Thyroid gland (tissue), 4 donors: ENCODE results near the gene CYP2A6. TPM values are rescaled to one million over a fixed set of nuclear protein-coding genes. Genes with fewer than 3 reads are reported as not detected.
"Not testable (repeated sequence)": the region's sequence is repeated elsewhere in the genome, so short reads cannot be mapped to it uniquely, and the experiment has no call there.

Source experiments
- DNase-seq, 2 donors: peaks; one replicate each; pipeline ENCODE4 v3.0.0-alpha.2; 2019
- H3K27ac ChIP-seq, 3 donors: fragments of 200-600 bp; sonication (generic); 1 replicate in 2 of 3; 2 replicates in 1 of 3; pipeline ENCODE4 v1.5.1; 2016 to 2019; ENCODE audit warnings: mild to moderate bottlenecking in 1 of 3, moderate library complexity in 1 of 3
- H3K27me3 ChIP-seq: fragments of 200-600 bp; sonication (generic); one replicate; pipeline ENCODE4 v1.5.1; 2019
- H3K36me3 ChIP-seq, 2 donors: fragments of 200-600 bp; sonication (generic); one replicate each; pipeline ENCODE4 v1.5.1; 2016 to 2019
- H3K4me1 ChIP-seq, 2 donors: fragments of 200-600 bp; sonication (generic); one replicate each; pipeline ENCODE4 v1.5.1; 2017 to 2019
- H3K4me3 ChIP-seq, 3 donors: fragments of 200-600 bp; sonication (generic); replicated peaks in 1 of 3; 1 replicate in 2 of 3; 2 replicates in 1 of 3; pipeline ENCODE4 v1.5.1; 2016; ENCODE audit warnings: mild to moderate bottlenecking in 1 of 3
- H3K9me3 ChIP-seq: fragments of 200-600 bp; sonication (generic); one replicate; pipeline ENCODE4 v1.5.1; 2017
- CTCF ChIP-seq, 6 experiments: fragments of 200-600 bp in 3 of 6; fragments of 450-650 bp in 3 of 6; sonication (generic) in 3 of 6; IDR thresholded peaks; one replicate each; pipeline ENCODE4 v1.5.1; 2016 to 2019; ENCODE audit warnings: antibody characterized with exemption in 6 of 6, mild to moderate bottlenecking in 2 of 6, inconsistent platforms in 1 of 6, moderate library complexity in 1 of 6
- POLR2A ChIP-seq, 2 donors: fragments of 450-650 bp; IDR thresholded peaks; one replicate each; pipeline ENCODE4 v1.6.1; 2017; ENCODE audit warnings: antibody characterized with exemption in 2 of 2, mild to moderate bottlenecking in 2 of 2, moderate library complexity in 1 of 2
- WGBS, 2 donors: methylation state at CpG; one replicate each; pipeline ENCODE4 v1.1.5; 2017; 5-methylcytosine and 5-hydroxymethylcytosine counted together
- intact Hi-C: fragments of 100-400 bp; cut with DNase I; formaldehyde crosslinking; loops from one replicate; pipeline ENCODE4 v1.15.1; 2023
- total RNA-seq, 4 donors: library from RNA; depleted of rRNA; stranded (reverse); fragments of >200 nt; gene quantifications; one replicate each; pipeline ENCODE4 v1.2.3, GENCODE V29; 2016

CYP2A6 gene
- total RNA-seq, 4 donors from 2014 or later = not detected

DNA sequence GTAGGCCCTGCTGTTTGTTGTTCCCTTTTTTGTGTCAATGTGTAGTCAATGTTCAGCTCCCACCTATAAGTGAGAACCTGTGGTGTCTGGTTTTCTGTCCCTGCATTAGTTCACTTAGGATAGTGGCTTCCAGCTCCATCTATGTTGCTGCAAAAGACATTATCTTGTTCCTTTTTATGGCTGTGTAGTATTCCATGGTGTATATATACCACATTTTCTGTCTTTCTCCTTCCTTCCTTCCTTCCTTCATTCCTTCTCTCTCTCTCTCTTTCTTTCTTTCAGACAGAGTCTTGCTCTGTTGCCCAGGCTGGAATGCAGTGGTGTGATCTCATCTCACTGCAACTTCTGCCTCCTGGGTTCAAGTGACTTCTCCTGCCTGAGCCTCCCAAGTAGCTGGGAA, 21.0 kb downstream of the CYP2A6 start:
- intact Hi-C loops = no loop called here
- no peak for DNase-seq
- TF ChIP-seq POLR2A (IDR thresholded peaks at IDR 0.05) (no peak), CTCF (IDR thresholded peaks at IDR 0.05) (no peak)
- Histone ChIP-seq H3K9me3 (no peaks in the 10 kb centered on the region), H3K27ac (no peak overlapping the region), H3K4me1 (no peaks in the 10 kb centered on the region), H3K4me3 (no peak overlapping the region), H3K27me3 (no peaks in the 10 kb centered on the region), H3K36me3 (peaks cover 2 to 6% of the 10 kb centered on the region in 2 donors)

DNA sequence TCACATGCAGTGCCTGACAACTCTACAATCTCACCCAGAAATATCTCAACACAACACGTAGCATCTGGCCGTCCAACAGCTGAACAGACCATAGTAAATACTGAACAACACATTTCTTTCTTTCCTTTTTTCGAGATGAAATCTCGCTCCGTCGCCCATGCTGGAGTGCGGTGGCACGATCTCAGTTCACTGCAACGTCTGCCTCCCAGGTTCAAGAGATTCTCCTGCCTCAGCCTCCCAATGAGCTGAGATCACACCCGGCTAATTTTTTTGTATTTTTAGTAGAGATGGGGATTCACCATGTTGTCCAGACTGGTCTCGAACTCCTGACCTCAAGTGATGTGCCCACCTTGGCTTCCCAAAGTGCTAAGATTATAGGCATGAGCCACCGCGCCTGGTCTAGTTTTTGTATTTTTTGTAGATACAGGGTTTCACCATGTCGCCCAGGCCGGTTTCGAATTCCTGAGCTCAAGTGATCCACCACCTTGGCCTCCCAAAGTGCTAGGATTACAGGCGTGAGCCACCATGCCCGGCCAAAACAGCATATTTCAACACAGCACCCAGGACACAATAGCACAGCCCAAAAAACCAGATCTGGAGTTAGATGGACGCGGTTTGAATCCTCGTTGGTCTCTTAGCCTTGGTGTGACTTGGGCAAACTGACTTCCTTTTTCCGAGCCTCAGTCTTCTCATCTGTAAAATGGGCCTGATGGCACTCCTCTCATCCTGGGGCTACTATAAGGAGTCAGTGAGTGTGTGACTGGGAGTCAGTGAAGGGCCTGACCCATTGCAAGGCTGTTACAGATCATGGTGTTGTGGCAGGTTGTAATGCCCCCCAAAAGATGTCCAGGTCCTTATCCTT, 22.6 kb downstream of the CYP2A6 start:
- WGBS, 2 donors = 94 to 97% methylated on average over 22 of the region's 22 CpGs
- no peak for DNase-seq
- intact Hi-C loops = no loop called here
- no peaks in the 10 kb centered on the region for H3K27me3 ChIP-seq
- H3K27ac ChIP-seq = no peak overlapping the region
- peaks cover 2 to 6% of the 10 kb centered on the region in 2 donors for H3K36me3 ChIP-seq
- no peak for TF ChIP-seq CTCF (IDR thresholded peaks at IDR 0.05)
- H3K4me1 ChIP-seq = no peaks in the 10 kb centered on the region
- H3K9me3 ChIP-seq = no peaks in the 10 kb centered on the region
- no peak overlapping the region for H3K4me3 ChIP-seq

DNA sequence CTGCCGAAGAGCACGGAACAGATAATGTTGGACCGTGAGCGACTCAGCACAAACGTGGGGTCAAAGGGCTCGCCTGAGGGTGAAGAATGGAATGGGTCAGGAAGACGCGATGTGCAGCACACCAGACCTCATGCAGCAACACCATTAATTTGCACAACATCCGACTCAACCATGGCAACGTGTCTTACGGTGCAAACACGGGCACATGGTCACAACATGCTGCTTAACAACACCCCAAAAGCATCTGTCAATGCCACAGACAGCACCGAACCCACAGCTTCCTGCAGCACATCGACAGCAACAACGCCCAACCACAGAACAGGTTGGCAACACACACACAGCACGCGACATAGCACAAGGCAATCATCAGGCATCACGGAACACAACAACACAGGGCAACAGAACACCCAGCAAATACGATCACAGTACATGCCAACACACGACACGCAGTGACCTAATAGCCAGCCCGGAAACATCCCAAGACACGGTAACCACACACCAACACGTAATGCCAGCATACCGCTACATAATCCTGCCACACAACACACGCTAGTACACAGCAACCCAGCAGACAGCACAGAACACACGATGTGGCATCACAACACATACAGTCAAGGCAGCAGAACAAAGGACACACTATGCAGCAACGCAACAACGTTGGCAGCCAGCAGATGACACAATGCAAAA, 23.4 kb downstream of the CYP2A6 start:
- H3K27ac ChIP-seq, DNase-seq, H3K4me1 ChIP-seq, intact Hi-C loops, H3K9me3 ChIP-seq, H3K36me3 ChIP-seq, H3K27me3 ChIP-seq, H3K4me3 ChIP-seq: not testable (repeated sequence)
- WGBS, 2 donors = 93% methylated on average over 29 of the region's 29 CpGs

DNA sequence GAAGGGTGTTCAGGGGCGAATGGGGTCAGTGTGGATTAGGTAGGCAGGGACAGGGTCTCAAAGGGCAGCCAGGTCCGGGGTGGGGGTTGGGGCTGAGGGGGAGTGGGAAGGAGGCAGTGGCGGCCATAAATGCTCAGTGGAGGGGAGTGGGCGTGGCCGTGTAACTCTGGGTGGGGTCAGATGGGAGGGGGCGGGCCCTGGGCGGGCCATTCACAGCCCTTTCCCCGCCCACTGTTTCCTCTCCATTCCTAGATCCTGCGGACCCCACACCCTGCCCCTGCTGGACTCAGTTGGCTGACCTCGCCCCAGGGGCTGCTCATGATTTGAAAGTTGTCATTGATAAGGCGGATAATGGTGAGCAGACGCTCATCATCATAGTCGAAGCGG, 23.9 kb downstream of the CYP2A6 start:
- intact Hi-C loops, H3K27me3 ChIP-seq, DNase-seq, H3K36me3 ChIP-seq, H3K4me1 ChIP-seq, H3K27ac ChIP-seq, H3K9me3 ChIP-seq, H3K4me3 ChIP-seq: not testable (repeated sequence)
- 89 to 98% methylated on average over 7 of the region's 14 CpGs for WGBS, 2 donors

- DNase-seq, H3K4me1 ChIP-seq, H3K27me3 ChIP-seq, H3K27ac ChIP-seq, H3K9me3 ChIP-seq, H3K4me3 ChIP-seq, intact Hi-C loops, H3K36me3 ChIP-seq: not testable (repeated sequence)
- WGBS, 2 donors = 92 to 94% methylated on average over 3 to 4 of the region's 6 CpGs
These were observed 24.7 kb downstream of the CYP2A6 start for GRCh38 chr19:40825460-40826095.

DNA sequence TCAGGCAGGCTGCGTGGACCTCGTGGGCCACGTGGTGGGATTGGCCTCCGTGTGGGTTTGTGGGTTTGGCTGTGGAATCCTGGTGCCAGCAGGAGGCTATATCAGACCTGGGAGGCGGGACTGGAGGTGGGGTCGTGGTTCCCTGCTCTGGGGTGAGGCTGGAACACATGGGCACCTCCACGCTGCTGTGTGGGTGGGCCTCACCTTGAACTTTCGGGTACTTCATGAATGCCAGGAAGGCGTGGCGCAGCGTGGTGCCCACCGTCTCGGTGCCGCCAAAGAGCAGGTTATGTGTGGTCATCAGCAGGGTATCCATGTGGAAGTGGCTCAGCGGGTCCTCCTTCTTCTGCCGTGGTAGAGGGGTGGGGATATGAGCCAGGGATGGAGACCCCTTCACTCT, 25.3 kb downstream of the CYP2A6 start:
- H3K4me1 ChIP-seq, H3K27me3 ChIP-seq, H3K4me3 ChIP-seq, H3K9me3 ChIP-seq, DNase-seq, H3K36me3 ChIP-seq, H3K27ac ChIP-seq, intact Hi-C loops: not testable (repeated sequence)
- WGBS, 2 donors = 84 to 86% methylated on average over 8 to 12 of the region's 16 CpGs

GRCh38 chr19:40822704-40823553, 27.3 kb downstream of the CYP2A6 start:
- H3K27me3 ChIP-seq, H3K36me3 ChIP-seq, DNase-seq, H3K27ac ChIP-seq, intact Hi-C loops, H3K4me3 ChIP-seq, H3K9me3 ChIP-seq: not testable (repeated sequence)
- WGBS, 2 donors = 82 to 87% methylated on average over 9 of the region's 9 CpGs
- H3K4me1 ChIP-seq = peaks cover 0 to 14% of the 10 kb centered on the region in 2 donors
